ENCODE measurements around the gene FOXD3. TPM values are rescaled to one million over a fixed set of nuclear protein-coding genes. Genes with fewer than 3 reads are reported as not detected.

FOXD3 gene
- total RNA-seq, 1 experiment from 2014 or later = 25.8 TPM

DNA sequence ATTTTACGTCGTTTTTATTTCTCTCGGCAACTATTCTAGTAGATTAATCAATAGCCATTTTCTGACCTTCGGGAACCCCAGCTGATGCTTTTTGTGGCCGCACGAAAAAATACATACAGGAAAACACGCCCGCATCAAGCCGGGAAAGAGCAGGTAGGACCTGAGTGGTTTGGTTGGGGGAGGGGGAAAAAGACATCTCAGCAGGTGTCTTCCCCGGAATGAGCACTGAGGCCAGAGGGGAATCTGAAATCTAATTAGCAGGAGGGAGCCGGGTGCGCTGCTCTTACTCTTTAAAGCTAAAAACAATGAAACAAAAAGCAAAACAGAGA is 618 bp upstream of the FOXD3 start:
- DNase-seq = peak; percentile 83
- H3K36me3 Mint-ChIP-seq (ENCODE audit: insufficient read depth in 1 of 3, low read depth in 3 of 3) = peaks cover 0 to 6% (median 0%) of the 10 kb centered on the region in 3 experiments; a peak in 3 of 7 replicates
- H2AK5ac ChIP-seq (ENCODE audit: insufficient read length, low read length) = no peak overlapping the region

More for the DNA sequence above, 618 bp upstream of the FOXD3 start:
- no peak overlapping the region for H2BK5ac ChIP-seq (ENCODE audit: insufficient read length, low read length)
- peak overlapping the region; percentile 74 for H3K18ac ChIP-seq (ENCODE audit: insufficient read length, low read depth, low read length)
- H4K8ac ChIP-seq (replicated peaks; ENCODE audit: insufficient read length, low read depth, low read length) = no peak overlapping the region
- H3K27me3 ChIP-seq (ENCODE audit: insufficient read depth, low read length) = peaks cover 2% of the 10 kb centered on the region; the same call in 1 of the 2 replicates
- no peak overlapping the region for H2BK120ac ChIP-seq (ENCODE audit: low read depth, low read length, poor library complexity, severe bottlenecking)
- Mint-ChIP-seq H3K9me3 (peaks cover 0 to 2% of the 10 kb centered on the region in 2 experiments; a peak in 2 of 5 replicates), H3K27me3 (ENCODE audit: low read depth) (peaks cover 76% of the 10 kb centered on the region), H3K4me1 (peaks cover 52 to 60% of the 10 kb centered on the region in 2 experiments), H3K27ac (peak overlapping the region; percentile 82 to 99 (median 92)), H3K4me3 (peak overlapping the region; percentile 83 to 96)
- no peak overlapping the region for H4K5ac ChIP-seq (ENCODE audit: insufficient read length, low read depth, low read length)
- no peak overlapping the region for H2BK20ac ChIP-seq (ENCODE audit: low read depth, low read length, poor library complexity, severe bottlenecking)
- H3K56ac ChIP-seq (ENCODE audit: insufficient read length, low read depth, low read length) = no peak overlapping the region
- no CpG with 5 or more reads among the region's 12 CpGs for WGBS (ENCODE audit: extremely low coverage, insufficient read length, low lambda C conversion rate)
- no peak overlapping the region for H3K4ac ChIP-seq (ENCODE audit: low read depth, low read length)
- H3T11ph ChIP-seq (ENCODE audit: low read length) = no peak overlapping the region
- H2AFZ ChIP-seq (ENCODE audit: low read length) = no peak overlapping the region
- H3K9me3 ChIP-seq (ENCODE audit: control insufficient read depth, low read depth, low read length) = no peaks in the 10 kb centered on the region
- peaks cover 3% of the 10 kb centered on the region; the same call in 1 of the 2 replicates for H3K4me1 ChIP-seq (ENCODE audit: insufficient read depth, low read length)
- H4K20me1 ChIP-seq (ENCODE audit: control insufficient read depth, insufficient read depth, insufficient read length) = no peaks in the 10 kb centered on the region
- H3K23me2 ChIP-seq (ENCODE audit: insufficient read length, low read depth, low read length, poor library complexity, severe bottlenecking) = peaks cover 62% of the 10 kb centered on the region
- no peak overlapping the region for H4K91ac ChIP-seq (ENCODE audit: insufficient read length, low read depth, low read length)
- H3K9ac ChIP-seq (ENCODE audit: extremely low read depth, insufficient read length, low read length) = peak overlapping the region; percentile 67
- H3K4me2 ChIP-seq (ENCODE audit: insufficient read depth, insufficient read length, low read length) = peak overlapping the region; percentile 95
- H2BK12ac ChIP-seq (ENCODE audit: insufficient read length, low read depth, low read length) = no peak overlapping the region
- TF ChIP-seq, protein P1, sequence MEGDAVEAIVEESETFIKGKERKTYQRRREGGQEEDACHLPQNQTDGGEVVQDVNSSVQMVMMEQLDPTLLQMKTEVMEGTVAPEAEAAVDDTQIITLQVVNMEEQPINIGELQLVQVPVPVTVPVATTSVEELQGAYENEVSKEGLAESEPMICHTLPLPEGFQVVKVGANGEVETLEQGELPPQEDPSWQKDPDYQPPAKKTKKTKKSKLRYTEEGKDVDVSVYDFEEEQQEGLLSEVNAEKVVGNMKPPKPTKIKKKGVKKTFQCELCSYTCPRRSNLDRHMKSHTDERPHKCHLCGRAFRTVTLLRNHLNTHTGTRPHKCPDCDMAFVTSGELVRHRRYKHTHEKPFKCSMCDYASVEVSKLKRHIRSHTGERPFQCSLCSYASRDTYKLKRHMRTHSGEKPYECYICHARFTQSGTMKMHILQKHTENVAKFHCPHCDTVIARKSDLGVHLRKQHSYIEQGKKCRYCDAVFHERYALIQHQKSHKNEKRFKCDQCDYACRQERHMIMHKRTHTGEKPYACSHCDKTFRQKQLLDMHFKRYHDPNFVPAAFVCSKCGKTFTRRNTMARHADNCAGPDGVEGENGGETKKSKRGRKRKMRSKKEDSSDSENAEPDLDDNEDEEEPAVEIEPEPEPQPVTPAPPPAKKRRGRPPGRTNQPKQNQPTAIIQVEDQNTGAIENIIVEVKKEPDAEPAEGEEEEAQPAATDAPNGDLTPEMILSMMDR (conservative IDR thresholded peaks at IDR 0.05) = no peak
- no peaks in the 10 kb centered on the region; the same call in 1 of the 2 replicates for H3K79me2 ChIP-seq (ENCODE audit: insufficient read depth, low read length)
- H3K79me1 ChIP-seq (ENCODE audit: insufficient read depth, low read depth, low read length, poor library complexity, severe bottlenecking) = no peaks in the 10 kb centered on the region
- no peak overlapping the region for H3K23ac ChIP-seq (ENCODE audit: insufficient read length, low read depth, low read length)
- peak overlapping the region; percentile 52 for H3K27ac ChIP-seq (ENCODE audit: insufficient read length, low read depth, low read length)
- no peak overlapping the region for H2BK15ac ChIP-seq (ENCODE audit: low read depth, low read length)
- H3K14ac ChIP-seq (ENCODE audit: insufficient read depth, low read length) = no peak overlapping the region

Measured in H9 (cell line).